HL-60 (cell line): ENCODE data around the gene NEK11.

ENCODE experiments used
- DNase-seq, 2 experiments: peaks; one replicate each; pipeline ENCODE4 v3.0.0-alpha.2; 2010 to 2020; ENCODE audit warnings: low read depth in 1 of 2, low spot score in 1 of 2
- H3K27ac ChIP-seq: fragments of 250-450 bp; sonication (Bioruptor Pico); replicated peaks from 2 replicates; pipeline ENCODE4 v1.5.1; 2020; ENCODE audit warnings: mild to moderate bottlenecking, moderate library complexity
- H3K27me3 ChIP-seq: fragments of 250-450 bp; sonication (Bioruptor Pico); 2 replicates; pipeline ENCODE4 v1.5.1; 2021; ENCODE audit warnings: mild to moderate bottlenecking, moderate library complexity; ENCODE audit not compliant: insufficient read depth, poor library complexity, severe bottlenecking
- H3K4me3 ChIP-seq: replicated peaks from 2 replicates; pipeline ENCODE4 v1.5.1; 2011; ENCODE audit warnings: mild to moderate bottlenecking, control low read depth, low read length; ENCODE audit not compliant: insufficient read depth
- CTCF ChIP-seq: IDR thresholded peaks from one replicate; pipeline ENCODE4 v1.5.1; 2011; ENCODE audit warnings: low read length, control low read depth, inconsistent platforms; ENCODE audit not compliant: insufficient read depth
- GABPA ChIP-seq: IDR thresholded peaks from 2 replicates; pipeline ENCODE4 v1.6.1; 2012; ENCODE audit warnings: low read depth
- POLR2AphosphoS5 ChIP-seq: IDR thresholded peaks from 2 replicates; pipeline ENCODE4 v1.6.1; 2012; ENCODE audit warnings: low read depth
- SPI1 ChIP-seq: IDR thresholded peaks from 2 replicates; pipeline ENCODE4 v1.6.1; 2012; ENCODE audit warnings: low read depth, mild to moderate bottlenecking, borderline replicate concordance
- TF ChIP-seq, protein P1 (sequence below): IDR thresholded peaks from 2 replicates; pipeline ENCODE4 v1.6.1; 2012; ENCODE audit warnings: low read depth; ENCODE audit not compliant: insufficient replicate concordance

The NEK11 gene

GRCh38 chr3:131082871-131083863 is 56.5 kb downstream of the NEK11 start:
- no peak overlapping the region for H3K4me3 ChIP-seq

DNA sequence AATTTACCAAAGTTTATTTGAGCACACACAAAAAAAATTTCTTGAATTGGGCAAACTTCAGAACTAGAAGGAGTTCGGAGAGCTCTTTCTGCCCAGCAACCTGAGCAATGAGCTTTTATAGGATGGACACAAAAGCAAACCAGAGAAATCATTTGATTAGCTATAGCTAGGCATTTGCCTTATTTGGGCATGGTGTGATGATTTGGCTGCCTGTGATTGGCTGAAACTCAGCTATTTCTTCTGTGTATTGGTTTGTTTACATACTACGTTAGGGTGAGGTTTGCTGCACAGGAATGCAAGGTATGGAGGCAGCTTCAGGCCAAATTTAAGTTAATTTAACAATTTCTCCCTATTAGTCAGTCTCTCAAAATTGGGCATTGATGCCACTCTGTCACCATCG is 65.1 kb downstream of the NEK11 start:
- H3K27ac ChIP-seq = no peak overlapping the region
- no peak overlapping the region for H3K4me3 ChIP-seq
- TF ChIP-seq POLR2AphosphoS5 = no peak
- TF ChIP-seq SPI1 = no peak
- H3K27me3 ChIP-seq = no peaks in the 10 kb centered on the region
- no peak for DNase-seq

More at GRCh38 chr3:131082871-131083863, 56.5 kb downstream of the NEK11 start:
- Histone ChIP-seq H3K27ac (no peak overlapping the region), H3K27me3 (no peaks in the 10 kb centered on the region)
- DNase-seq = no peak
- TF ChIP-seq, protein P1, sequence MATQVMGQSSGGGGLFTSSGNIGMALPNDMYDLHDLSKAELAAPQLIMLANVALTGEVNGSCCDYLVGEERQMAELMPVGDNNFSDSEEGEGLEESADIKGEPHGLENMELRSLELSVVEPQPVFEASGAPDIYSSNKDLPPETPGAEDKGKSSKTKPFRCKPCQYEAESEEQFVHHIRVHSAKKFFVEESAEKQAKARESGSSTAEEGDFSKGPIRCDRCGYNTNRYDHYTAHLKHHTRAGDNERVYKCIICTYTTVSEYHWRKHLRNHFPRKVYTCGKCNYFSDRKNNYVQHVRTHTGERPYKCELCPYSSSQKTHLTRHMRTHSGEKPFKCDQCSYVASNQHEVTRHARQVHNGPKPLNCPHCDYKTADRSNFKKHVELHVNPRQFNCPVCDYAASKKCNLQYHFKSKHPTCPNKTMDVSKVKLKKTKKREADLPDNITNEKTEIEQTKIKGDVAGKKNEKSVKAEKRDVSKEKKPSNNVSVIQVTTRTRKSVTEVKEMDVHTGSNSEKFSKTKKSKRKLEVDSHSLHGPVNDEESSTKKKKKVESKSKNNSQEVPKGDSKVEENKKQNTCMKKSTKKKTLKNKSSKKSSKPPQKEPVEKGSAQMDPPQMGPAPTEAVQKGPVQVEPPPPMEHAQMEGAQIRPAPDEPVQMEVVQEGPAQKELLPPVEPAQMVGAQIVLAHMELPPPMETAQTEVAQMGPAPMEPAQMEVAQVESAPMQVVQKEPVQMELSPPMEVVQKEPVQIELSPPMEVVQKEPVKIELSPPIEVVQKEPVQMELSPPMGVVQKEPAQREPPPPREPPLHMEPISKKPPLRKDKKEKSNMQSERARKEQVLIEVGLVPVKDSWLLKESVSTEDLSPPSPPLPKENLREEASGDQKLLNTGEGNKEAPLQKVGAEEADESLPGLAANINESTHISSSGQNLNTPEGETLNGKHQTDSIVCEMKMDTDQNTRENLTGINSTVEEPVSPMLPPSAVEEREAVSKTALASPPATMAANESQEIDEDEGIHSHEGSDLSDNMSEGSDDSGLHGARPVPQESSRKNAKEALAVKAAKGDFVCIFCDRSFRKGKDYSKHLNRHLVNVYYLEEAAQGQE = no peak
- TF ChIP-seq CTCF (no peak), GABPA (no peak), POLR2AphosphoS5 (no peak), SPI1 (no peak)

DNA sequence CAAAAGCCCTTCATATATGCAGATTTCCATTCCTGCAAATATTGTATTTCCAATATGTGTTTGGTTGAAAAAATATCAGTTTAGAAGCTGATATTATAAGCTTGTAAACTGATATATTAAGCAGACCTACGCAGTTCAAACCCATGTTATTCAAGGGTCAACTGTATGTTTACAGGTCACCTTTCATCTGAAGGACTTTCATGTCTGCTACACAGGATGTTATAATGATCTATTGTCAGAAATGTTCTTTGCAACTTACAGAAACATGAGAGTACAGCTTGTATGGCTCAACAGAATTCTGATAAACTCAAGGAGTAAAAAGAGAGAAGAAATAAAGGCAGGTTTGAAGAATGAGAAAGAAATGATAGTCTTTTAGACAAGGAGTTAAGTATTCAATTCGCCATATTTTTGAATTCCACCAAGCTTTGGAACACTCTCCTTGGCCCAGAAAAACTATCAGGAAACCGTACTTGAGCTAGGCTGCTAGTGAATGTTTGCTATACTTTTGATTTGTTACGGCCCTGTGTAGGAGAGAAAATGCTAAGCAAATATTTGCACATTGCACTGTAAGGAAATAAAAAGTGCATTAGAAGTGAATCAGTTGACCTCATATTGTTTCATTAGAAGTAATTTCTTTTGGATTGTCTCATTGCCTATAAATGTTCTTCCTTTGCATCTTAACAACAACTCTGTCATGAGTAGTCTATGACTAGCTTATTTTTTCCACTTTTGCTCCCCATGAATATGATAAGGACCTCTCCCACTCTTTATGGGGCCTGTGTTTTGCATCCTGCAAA is 81.2 kb downstream of the NEK11 start:
- no peak for DNase-seq
- no peak overlapping the region for H3K27ac ChIP-seq

More for the DNA sequence above, 81.2 kb downstream of the NEK11 start:
- TF ChIP-seq CTCF (no peak), SPI1 (no peak), POLR2AphosphoS5 (no peak), GABPA (no peak)
- TF ChIP-seq, protein P1 = no peak
- Histone ChIP-seq H3K27me3 (no peaks in the 10 kb centered on the region), H3K4me3 (no peak overlapping the region)
